Panc1 (cell line): ENCODE measurements around the gene KMT2C. TPM values are rescaled to one million over a fixed set of nuclear protein-coding genes. Genes with fewer than 3 reads are reported as not detected.

Experiments
- ATAC-seq: fragments of 200-7000 bp; cut with Tn5 transposase; 2 replicates; pipeline ENCODE4 v1.9.1; 2020; ENCODE audit warnings: mild to moderate bottlenecking, moderate library complexity
- BruUV-seq: library from RNA; stranded (reverse); fragments of 400-500 nt; replicated peaks from 2 replicates; lab custom pipeline; 2021; lab: Mats Ljungman, UMichigan
- CTCF ChIA-PET: fragments of 300-600 bp; sonication (Branson Sonifier 250); formaldehyde crosslinking; loops from one replicate; lab custom pipeline; 2022; ENCODE audit warnings: antibody characterized with exemption; lab: Charles Lee
- POLR2A ChIA-PET: fragments of 300-600 bp; sonication (Branson Sonifier 250); formaldehyde crosslinking; loops from one replicate; lab custom pipeline; 2022; ENCODE audit warnings: antibody characterized with exemption; lab: Charles Lee
- DNase-seq: peaks from one replicate; pipeline ENCODE4 v3.0.0-alpha.2; 2010; ENCODE audit warnings: low read depth, low spot score
- H3K27ac ChIP-seq: 2 replicates; pipeline ENCODE4 v1.5.1; 2011; ENCODE audit warnings: mild to moderate bottlenecking, low read length, inconsistent platforms
- H3K27me3 ChIP-seq: fragments of 200-500 bp; sonication (Bioruptor generic); 2 replicates; pipeline ENCODE4 v1.6.0; 2014; ENCODE audit warnings: low read length, inconsistent platforms; ENCODE audit not compliant: control insufficient read depth, insufficient read depth
- H3K36me3 ChIP-seq: fragments of 200-500 bp; sonication (Bioruptor generic); 2 replicates; pipeline ENCODE4 v1.5.1; 2014; ENCODE audit warnings: inconsistent platforms, mild to moderate bottlenecking, low read length, moderate library complexity; ENCODE audit not compliant: control insufficient read depth, insufficient read depth
- H3K4me1 ChIP-seq: 2 replicates; pipeline ENCODE4 v1.5.1; 2011; ENCODE audit warnings: inconsistent platforms, mild to moderate bottlenecking, low read length, moderate library complexity; ENCODE audit not compliant: control insufficient read depth, insufficient read depth
- H3K4me3 ChIP-seq, 2 experiments: 2 replicates each; pipeline ENCODE4 v1.5.1; 2011 to 2012; ENCODE audit warnings: low read depth in 2 of 2, low read length in 2 of 2, mild to moderate bottlenecking in 2 of 2, inconsistent platforms in 1 of 2, moderate library complexity in 1 of 2
- H3K9me3 ChIP-seq: fragments of 200-500 bp; sonication (Bioruptor generic); 2 replicates; pipeline ENCODE4 v1.5.1; 2014; ENCODE audit warnings: low read depth, mild to moderate bottlenecking, inconsistent platforms, low read length, moderate library complexity; ENCODE audit not compliant: control insufficient read depth, insufficient read depth
- POLR2AphosphoS5 ChIP-seq: IDR thresholded peaks from 2 replicates; pipeline ENCODE4 v1.6.1; 2012; ENCODE audit warnings: mild to moderate bottlenecking, low read depth, low read length, moderate library complexity
- SIN3A ChIP-seq: IDR thresholded peaks from 2 replicates; pipeline ENCODE4 v1.6.1; 2012; ENCODE audit warnings: low read depth, mild to moderate bottlenecking, low read length, moderate library complexity, borderline replicate concordance; ENCODE audit not compliant: insufficient read depth
- TCF7L2 ChIP-seq: IDR thresholded peaks from 2 replicates; pipeline ENCODE4 v1.6.1; 2011; ENCODE audit warnings: mild to moderate bottlenecking, low read depth, low read length, inconsistent platforms
- in situ Hi-C: cut with HindIII; loops from 2 replicates; pipeline ENCODE4 v1.10.0; 2016; ENCODE audit warnings: low sequenced_read_pairs, low pct_unique_long_range_greater_than_20kb
- intact Hi-C: fragments of 100-400 bp; cut with micrococcal nuclease; formaldehyde crosslinking; loops from one replicate; pipeline ENCODE4 v1.10.0; 2022; ENCODE audit not compliant: unreplicated experiment
- total RNA-seq: library from RNA; stranded (reverse); gene quantifications from one replicate; pipeline ENCODE4 v1.2.1, GENCODE V29; 2021; ENCODE audit not compliant: unreplicated experiment
- TF ChIP-seq, protein P1 (sequence below): fragments of 450-650 bp; IDR thresholded peaks from 2 replicates; pipeline ENCODE4 v1.5.1; 2017; ENCODE audit warnings: mild to moderate bottlenecking
- TF ChIP-seq, protein P2 (sequence below), 2 experiments: IDR thresholded peaks; 2 replicates each; pipeline ENCODE4 v1.6.1; 2011 to 2012; ENCODE audit warnings: low read depth in 2 of 2, control low read depth in 1 of 2, low read length in 1 of 2, mild to moderate bottlenecking in 1 of 2, moderate library complexity in 1 of 2; ENCODE audit not compliant: insufficient read depth in 1 of 2

The KMT2C gene
- total RNA-seq, 1 experiment from 2014 or later: 42.5 TPM

DNA sequence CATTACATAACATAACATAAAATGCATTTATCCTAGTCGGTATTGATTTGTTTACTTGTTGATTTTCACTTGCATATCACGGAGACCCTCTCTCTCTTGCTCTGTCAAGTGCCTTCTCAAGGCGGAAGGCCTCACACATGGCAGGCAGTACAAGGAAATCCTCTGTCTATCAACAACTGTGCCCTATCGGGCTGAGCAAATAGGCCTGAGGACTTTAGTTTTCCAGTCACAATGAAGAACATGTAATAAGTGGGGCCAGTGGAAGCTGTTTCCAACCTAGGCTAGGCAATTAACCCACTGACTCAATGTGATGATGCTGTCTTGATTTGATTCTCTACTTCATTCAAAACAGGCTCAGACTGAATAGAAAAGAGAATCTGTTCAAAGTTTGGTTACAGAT, 44.9 kb upstream of the KMT2C start:
- ATAC-seq (peak; percentile 53; the same call in 1 of the 2 replicates), DNase-seq (no peak)
- POLR2A ChIA-PET: no interaction called here
- no peaks in the 10 kb centered on the region for H3K36me3 ChIP-seq
- no peaks in the 10 kb centered on the region for H3K4me1 ChIP-seq
- no peak overlapping the region for H3K27ac ChIP-seq
- CTCF ChIA-PET: no interaction called here
- H3K9me3 ChIP-seq: no peaks in the 10 kb centered on the region
- TF ChIP-seq POLR2AphosphoS5 (no peak), SIN3A (no peak), TCF7L2 (no peak)
- TF ChIP-seq, protein P1, sequence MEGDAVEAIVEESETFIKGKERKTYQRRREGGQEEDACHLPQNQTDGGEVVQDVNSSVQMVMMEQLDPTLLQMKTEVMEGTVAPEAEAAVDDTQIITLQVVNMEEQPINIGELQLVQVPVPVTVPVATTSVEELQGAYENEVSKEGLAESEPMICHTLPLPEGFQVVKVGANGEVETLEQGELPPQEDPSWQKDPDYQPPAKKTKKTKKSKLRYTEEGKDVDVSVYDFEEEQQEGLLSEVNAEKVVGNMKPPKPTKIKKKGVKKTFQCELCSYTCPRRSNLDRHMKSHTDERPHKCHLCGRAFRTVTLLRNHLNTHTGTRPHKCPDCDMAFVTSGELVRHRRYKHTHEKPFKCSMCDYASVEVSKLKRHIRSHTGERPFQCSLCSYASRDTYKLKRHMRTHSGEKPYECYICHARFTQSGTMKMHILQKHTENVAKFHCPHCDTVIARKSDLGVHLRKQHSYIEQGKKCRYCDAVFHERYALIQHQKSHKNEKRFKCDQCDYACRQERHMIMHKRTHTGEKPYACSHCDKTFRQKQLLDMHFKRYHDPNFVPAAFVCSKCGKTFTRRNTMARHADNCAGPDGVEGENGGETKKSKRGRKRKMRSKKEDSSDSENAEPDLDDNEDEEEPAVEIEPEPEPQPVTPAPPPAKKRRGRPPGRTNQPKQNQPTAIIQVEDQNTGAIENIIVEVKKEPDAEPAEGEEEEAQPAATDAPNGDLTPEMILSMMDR: no peak
- TF ChIP-seq, protein P2, sequence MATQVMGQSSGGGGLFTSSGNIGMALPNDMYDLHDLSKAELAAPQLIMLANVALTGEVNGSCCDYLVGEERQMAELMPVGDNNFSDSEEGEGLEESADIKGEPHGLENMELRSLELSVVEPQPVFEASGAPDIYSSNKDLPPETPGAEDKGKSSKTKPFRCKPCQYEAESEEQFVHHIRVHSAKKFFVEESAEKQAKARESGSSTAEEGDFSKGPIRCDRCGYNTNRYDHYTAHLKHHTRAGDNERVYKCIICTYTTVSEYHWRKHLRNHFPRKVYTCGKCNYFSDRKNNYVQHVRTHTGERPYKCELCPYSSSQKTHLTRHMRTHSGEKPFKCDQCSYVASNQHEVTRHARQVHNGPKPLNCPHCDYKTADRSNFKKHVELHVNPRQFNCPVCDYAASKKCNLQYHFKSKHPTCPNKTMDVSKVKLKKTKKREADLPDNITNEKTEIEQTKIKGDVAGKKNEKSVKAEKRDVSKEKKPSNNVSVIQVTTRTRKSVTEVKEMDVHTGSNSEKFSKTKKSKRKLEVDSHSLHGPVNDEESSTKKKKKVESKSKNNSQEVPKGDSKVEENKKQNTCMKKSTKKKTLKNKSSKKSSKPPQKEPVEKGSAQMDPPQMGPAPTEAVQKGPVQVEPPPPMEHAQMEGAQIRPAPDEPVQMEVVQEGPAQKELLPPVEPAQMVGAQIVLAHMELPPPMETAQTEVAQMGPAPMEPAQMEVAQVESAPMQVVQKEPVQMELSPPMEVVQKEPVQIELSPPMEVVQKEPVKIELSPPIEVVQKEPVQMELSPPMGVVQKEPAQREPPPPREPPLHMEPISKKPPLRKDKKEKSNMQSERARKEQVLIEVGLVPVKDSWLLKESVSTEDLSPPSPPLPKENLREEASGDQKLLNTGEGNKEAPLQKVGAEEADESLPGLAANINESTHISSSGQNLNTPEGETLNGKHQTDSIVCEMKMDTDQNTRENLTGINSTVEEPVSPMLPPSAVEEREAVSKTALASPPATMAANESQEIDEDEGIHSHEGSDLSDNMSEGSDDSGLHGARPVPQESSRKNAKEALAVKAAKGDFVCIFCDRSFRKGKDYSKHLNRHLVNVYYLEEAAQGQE (IDR thresholded peaks at IDR 0.05; ENCODE audit: insufficient read depth in 1 of 2, low read depth in 2 of 2, low read length in 1 of 2): no peak
- no peak overlapping the region for H3K4me3 ChIP-seq
- in situ Hi-C loops: no loop called here
- intact Hi-C loops: no loop called here
- no peaks in the 10 kb centered on the region for H3K27me3 ChIP-seq
- BruUV-seq: no TSS peak

DNA sequence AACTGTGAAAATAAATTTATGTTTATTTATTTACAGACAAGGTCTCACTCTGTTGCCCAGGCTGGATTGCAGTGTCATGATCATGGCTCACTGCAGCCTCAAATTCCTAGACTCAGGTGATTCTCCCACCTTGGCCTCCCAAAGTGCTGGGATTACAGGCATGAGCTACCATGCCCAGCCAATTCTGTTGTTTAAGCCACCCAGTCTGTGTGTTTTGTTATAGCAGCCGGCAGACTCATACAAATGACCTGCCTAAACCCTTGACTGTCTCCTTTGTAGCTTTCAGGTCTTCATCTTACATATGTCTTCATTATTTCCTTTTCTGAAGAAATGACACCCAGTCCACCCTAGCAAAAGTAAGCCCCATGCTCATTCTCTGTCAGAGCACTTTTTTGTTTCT, 43.8 kb upstream of the KMT2C start:
- Histone ChIP-seq H3K9me3 (no peaks in the 10 kb centered on the region), H3K36me3 (no peaks in the 10 kb centered on the region), H3K4me3 (no peak overlapping the region), H3K27me3 (no peaks in the 10 kb centered on the region), H3K27ac (no peak overlapping the region), H3K4me1 (no peaks in the 10 kb centered on the region)
- BruUV-seq: no TSS peak
- intact Hi-C loops (no loop called here), in situ Hi-C loops (no loop called here)
- POLR2A ChIA-PET: no interaction called here
- ATAC-seq (no peak), DNase-seq (no peak)
- CTCF ChIA-PET: interaction anchor here (0.6 kb wide), 1 partner anchor 54 kb away, joined by 6 read pairs; no protein-coding TSS in a partner anchor
- TF ChIP-seq SIN3A: no peak
- no peak for TF ChIP-seq POLR2AphosphoS5
- TF ChIP-seq, protein P1: no peak
- no peak for TF ChIP-seq TCF7L2
- TF ChIP-seq, protein P2 (IDR thresholded peaks at IDR 0.05; ENCODE audit: insufficient read depth in 1 of 2, low read depth in 2 of 2, low read length in 1 of 2): no peak
